ES-I3 (cell line): Measurements from ENCODE around the gene SNX25.
"Not testable (repeated sequence)": the region's sequence is repeated elsewhere in the genome, so short reads cannot be mapped to it uniquely, and the experiment has no call there.

Experiments used
- H3K36me3 ChIP-seq: 2 replicates; pipeline ENCODE4 v1.6.1; 2013; ENCODE audit warnings: mild to moderate bottlenecking, low read length, control low read depth, moderate library complexity; ENCODE audit not compliant: insufficient read depth
- H3K4me1 ChIP-seq: 2 replicates; pipeline ENCODE4 v1.6.1; 2013; ENCODE audit warnings: mild to moderate bottlenecking, control low read depth, low read length; ENCODE audit not compliant: insufficient read depth
- H3K9ac ChIP-seq: 2 replicates; pipeline ENCODE4 v1.6.1; 2013; ENCODE audit warnings: low read depth, mild to moderate bottlenecking, low read length, moderate library complexity
- H3K9me3 ChIP-seq: 2 replicates; pipeline ENCODE4 v1.6.1; 2013; ENCODE audit warnings: mild to moderate bottlenecking, low read length, moderate library complexity; ENCODE audit not compliant: control insufficient read depth, insufficient read depth

The SNX25 gene

GRCh38 chr4:185304944-185305690 is 95.7 kb downstream of the SNX25 start:
- H3K36me3 ChIP-seq, result no peaks in the 10 kb centered on the region
- peaks cover 36% of the 10 kb centered on the region for H3K4me1 ChIP-seq
- H3K9ac ChIP-seq, result no peak overlapping the region
- H3K9me3 ChIP-seq, result no peaks in the 10 kb centered on the region

GRCh38 chr4:185305979-185306442 is 96.6 kb downstream of the SNX25 start:
- Histone ChIP-seq H3K9me3 (no peaks in the 10 kb centered on the region), H3K36me3 (peaks cover 2% of the 10 kb centered on the region), H3K9ac (no peak overlapping the region), H3K4me1 (peaks cover 36% of the 10 kb centered on the region)

DNA sequence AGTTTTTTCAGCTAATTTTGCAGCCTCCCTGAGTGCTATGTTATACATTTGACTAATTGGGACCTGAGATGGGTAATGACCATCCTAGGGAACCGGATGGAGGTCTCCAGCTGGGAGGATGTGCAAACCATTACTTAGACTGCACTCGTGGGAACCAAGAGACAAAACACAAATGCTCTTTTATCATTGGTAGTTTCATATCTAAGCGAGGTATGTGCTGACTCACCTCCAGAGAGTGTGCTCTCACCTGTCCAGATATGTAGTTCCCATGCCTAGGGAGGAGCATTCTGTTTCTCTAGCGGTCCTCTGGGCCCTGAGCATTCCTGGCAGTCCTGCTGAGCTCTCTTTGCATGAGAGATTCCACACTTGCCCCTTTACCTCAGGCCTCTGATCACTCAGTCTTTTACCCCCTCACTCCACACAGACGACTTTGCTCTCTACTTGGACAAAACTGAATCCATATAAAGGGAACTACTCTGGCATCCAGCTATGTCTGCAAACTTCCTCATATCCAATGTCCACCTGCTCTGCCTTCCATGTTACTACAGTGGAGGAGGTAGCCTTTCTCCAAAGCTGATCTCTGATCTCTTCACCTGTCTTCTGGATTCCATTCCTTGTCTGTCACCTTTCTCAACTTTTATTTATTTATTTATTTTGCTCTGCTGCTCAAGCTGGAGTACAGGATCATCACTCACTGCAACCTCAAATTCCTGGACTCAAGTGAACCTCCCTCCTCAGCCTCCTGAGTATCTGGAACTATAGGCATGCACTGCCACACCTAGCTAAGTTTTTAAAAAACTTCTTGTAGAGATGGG is 97.9 kb downstream of the SNX25 start:
- Histone ChIP-seq H3K36me3 (peaks cover 9% of the 10 kb centered on the region), H3K9me3 (no peaks in the 10 kb centered on the region), H3K9ac (peak overlapping the region; percentile 12; the same call in 1 of the 2 replicates), H3K4me1 (peaks cover 36% of the 10 kb centered on the region)

GRCh38 chr4:185309770-185310169 is 100.4 kb downstream of the SNX25 start:
- Histone ChIP-seq H3K36me3 (peaks cover 9% of the 10 kb centered on the region), H3K4me1 (peaks cover 31% of the 10 kb centered on the region), H3K9ac (no peak overlapping the region), H3K9me3 (no peaks in the 10 kb centered on the region)

DNA sequence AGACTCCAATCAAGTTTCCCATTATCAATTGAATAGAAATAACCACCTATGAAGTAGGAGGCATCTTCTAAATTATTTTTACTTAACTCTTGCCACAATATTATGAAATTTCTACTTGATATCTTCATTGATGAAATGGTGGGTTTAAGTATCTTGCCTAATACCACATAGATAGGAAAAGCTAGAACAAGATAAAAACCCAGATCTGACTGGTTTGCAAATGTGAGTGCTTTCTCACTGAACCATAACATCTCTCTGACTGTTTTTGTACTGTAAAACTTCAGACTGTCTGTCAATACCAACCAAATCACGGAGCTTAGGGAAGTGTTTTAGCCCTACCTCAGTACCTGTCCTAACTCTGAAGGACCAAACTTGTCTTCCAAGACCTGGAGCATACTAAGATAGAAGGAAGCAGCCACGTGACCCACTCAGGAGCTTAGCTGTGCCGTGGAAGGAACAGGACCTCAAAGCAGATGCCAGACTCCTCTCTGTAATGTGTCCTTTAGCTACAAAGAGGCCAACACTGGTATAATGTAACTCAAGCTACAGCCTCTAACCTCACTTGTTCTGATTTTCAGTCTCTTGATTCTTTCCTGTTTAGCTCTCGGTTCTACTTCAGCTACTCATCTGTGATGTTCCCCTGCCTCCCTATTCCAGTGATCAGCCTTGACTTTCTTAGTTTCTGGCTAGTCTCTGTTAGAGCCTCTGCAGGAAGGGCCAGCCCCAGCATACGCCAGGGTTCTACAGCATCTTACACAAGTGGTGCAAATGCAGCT is 101.9 kb downstream of the SNX25 start:
- Histone ChIP-seq H3K4me1 (peaks cover 16% of the 10 kb centered on the region), H3K36me3 (peaks cover 9% of the 10 kb centered on the region), H3K9ac (no peak overlapping the region), H3K9me3 (no peaks in the 10 kb centered on the region)

GRCh38 chr4:185312699-185313098 is 103.3 kb downstream of the SNX25 start:
- peaks cover 9% of the 10 kb centered on the region for H3K36me3 ChIP-seq
- H3K4me1 ChIP-seq, result peaks cover 2% of the 10 kb centered on the region
- no peak overlapping the region for H3K9ac ChIP-seq
- H3K9me3 ChIP-seq, result no peaks in the 10 kb centered on the region

DNA sequence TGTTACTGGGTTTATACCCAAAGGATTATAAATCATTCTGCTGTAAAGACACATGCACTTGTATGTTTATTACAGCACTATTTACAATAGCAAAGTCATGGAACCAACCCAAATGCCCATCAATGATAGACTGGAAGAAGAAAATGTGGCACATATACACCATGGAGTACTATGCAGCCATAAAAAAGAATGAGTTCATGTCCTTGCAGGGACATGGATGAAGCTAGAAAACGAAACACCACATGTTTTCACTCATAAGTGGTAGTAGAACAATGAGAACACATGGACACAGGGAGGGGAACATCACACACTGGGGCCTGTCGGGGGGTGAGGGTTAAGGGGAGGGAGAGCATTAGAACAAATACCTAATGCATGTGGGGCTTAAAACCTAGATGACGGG is 108.1 kb downstream of the SNX25 start:
- H3K4me1 ChIP-seq, H3K36me3 ChIP-seq, H3K9me3 ChIP-seq, H3K9ac ChIP-seq: not testable (repeated sequence)

- Histone ChIP-seq H3K4me1 (peaks cover 7% of the 10 kb centered on the region; the same call in 1 of the 2 replicates), H3K9ac (no peak overlapping the region), H3K36me3 (no peaks in the 10 kb centered on the region), H3K9me3 (peaks cover 8% of the 10 kb centered on the region; the same call in 1 of the 2 replicates)
These were observed 108.5 kb downstream of the SNX25 start for GRCh38 chr4:185317880-185318279.

- peaks cover 7% of the 10 kb centered on the region; the same call in 1 of the 2 replicates for H3K4me1 ChIP-seq
- peaks cover 8% of the 10 kb centered on the region; the same call in 1 of the 2 replicates for H3K9me3 ChIP-seq
- no peaks in the 10 kb centered on the region for H3K36me3 ChIP-seq
- no peak overlapping the region for H3K9ac ChIP-seq
These were observed 109.3 kb downstream of the SNX25 start for GRCh38 chr4:185318679-185319078.

DNA sequence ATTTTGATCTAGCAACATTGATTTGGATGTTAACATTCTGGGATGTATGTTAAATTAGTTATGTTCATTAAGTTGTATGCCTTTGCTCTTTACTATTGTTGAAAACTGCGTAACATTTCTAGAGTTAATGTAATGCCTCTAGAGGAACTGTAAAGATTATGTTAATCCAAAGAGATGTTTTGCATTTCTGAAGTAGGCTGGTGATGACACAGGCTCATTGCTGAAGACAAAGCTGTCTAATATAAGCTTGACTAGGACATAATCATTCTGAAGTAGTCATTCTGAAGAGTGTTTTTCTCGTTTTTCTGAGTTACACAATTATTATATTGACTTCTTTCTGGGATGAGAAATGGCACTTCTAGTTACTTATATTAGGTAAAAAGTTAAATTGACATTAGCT is 113.4 kb downstream of the SNX25 start:
- Histone ChIP-seq H3K4me1 (peaks cover 6% of the 10 kb centered on the region; the same call in 1 of the 2 replicates), H3K9me3 (peaks cover 8% of the 10 kb centered on the region; the same call in 1 of the 2 replicates), H3K36me3 (0 out of 2 replicates have a peak, but pooled peaks cover 2% of the 10 kb centered on the region), H3K9ac (no peak overlapping the region)

DNA sequence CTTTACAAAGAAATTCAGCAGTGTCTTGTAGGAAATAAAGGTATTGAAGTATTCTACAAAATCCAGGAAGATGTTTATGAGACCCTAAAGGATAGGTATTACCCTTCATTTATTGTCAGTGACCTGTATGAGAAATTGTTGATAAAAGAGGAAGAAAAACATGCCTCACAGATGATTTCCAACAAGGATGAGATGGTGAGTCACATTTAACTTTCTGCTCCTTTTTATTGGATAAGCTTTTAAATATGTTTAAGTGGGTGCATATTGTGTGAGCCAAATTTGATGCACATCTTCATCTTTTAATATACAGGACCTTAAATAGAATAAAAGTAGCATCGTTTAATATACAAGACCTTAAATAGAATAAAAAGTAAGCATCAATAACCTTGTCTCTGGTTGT is 114.2 kb downstream of the SNX25 start:
- H3K9me3 ChIP-seq, result peaks cover 8% of the 10 kb centered on the region
- no peak overlapping the region for H3K9ac ChIP-seq
- H3K4me1 ChIP-seq, result no peaks in the 10 kb centered on the region; the same call in 1 of the 2 replicates
- 0 out of 2 replicates have a peak, but pooled peaks cover 2% of the 10 kb centered on the region for H3K36me3 ChIP-seq

GRCh38 chr4:185324361-185324760 is 115.0 kb downstream of the SNX25 start:
- not testable (repeated sequence) for H3K9me3 ChIP-seq, H3K4me1 ChIP-seq, H3K36me3 ChIP-seq, H3K9ac ChIP-seq

- H3K4me1 ChIP-seq, H3K36me3 ChIP-seq, H3K9me3 ChIP-seq, H3K9ac ChIP-seq: not testable (repeated sequence)
These were observed 116.3 kb downstream of the SNX25 start for GRCh38 chr4:185325721-185326120.

DNA sequence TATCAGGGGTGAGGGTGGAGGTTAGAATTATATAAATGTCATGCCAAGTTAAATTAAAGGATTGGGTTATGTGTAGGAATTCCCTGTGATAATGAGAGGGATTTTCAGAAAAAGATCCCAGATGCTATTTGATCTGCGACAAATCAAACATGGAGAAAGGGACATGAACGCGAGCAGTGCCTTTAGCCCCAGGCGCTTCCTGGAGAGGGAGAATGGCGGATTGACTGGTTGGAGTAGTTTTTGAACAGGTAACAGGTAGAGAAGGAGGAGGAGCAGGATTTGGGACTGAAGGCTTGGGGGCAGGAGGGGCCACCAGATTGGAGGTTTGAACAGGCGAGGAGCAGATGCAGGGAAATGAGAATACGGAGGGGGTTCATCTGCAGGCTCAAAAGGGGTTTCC is 119.2 kb downstream of the SNX25 start:
- Histone ChIP-seq H3K9ac (no peak overlapping the region), H3K4me1 (peaks cover 14% of the 10 kb centered on the region; the same call in 1 of the 2 replicates), H3K9me3 (peaks cover 4% of the 10 kb centered on the region; the same call in 1 of the 2 replicates), H3K36me3 (0 out of 2 replicates have a peak, but pooled peaks cover 2% of the 10 kb centered on the region)
